Upper lobe of left lung (tissue), 6 donors: ENCODE data around the gene RGL1. TPM values are rescaled to one million over a fixed set of nuclear protein-coding genes. Genes with fewer than 3 reads are reported as not detected.
A peak's percentile ranks its signal among the peaks of the same experiment; 100 is the strongest.

Experiments
- ATAC-seq, 2 donors: fragments of 200-7000 bp; cut with Tn5 transposase; one replicate each; pipeline ENCODE4 v1.9.1; 2022; ENCODE audit warnings: mild to moderate bottlenecking in 2 of 2, moderate library complexity in 2 of 2; ENCODE audit not compliant: low FRiP score in 2 of 2
- DNase-seq, 2 donors: peaks; one replicate each; pipeline ENCODE4 v3.0.0-alpha.2; 2019 to 2020
- H3K27ac ChIP-seq, 4 donors: fragments of 200-600 bp; sonication (generic); one replicate each; pipeline ENCODE4 v1.5.1; 2016 to 2019
- H3K27me3 ChIP-seq, 4 donors: fragments of 200-600 bp; sonication (generic); one replicate each; pipeline ENCODE4 v1.5.1; 2017 to 2019
- H3K36me3 ChIP-seq, 4 donors: fragments of 200-600 bp; sonication (generic); one replicate each; pipeline ENCODE4 v1.5.1; 2016 to 2019
- H3K4me1 ChIP-seq, 4 donors: fragments of 200-600 bp; sonication (generic); one replicate each; pipeline ENCODE4 v1.5.1; 2018 to 2019
- H3K4me3 ChIP-seq, 4 donors: fragments of 200-600 bp; sonication (generic); one replicate each; pipeline ENCODE4 v1.5.1; 2017 to 2019; ENCODE audit warnings: mild to moderate bottlenecking in 2 of 4, moderate library complexity in 1 of 4
- H3K9me3 ChIP-seq, 4 donors: fragments of 200-600 bp; sonication (generic); one replicate each; pipeline ENCODE4 v1.5.1; 2018 to 2019
- EP300 ChIP-seq, 4 donors: sonication (generic); formaldehyde crosslinking; IDR thresholded peaks; one replicate each; pipeline ENCODE4 v1.5.1; 2017; ENCODE audit warnings: antibody characterized with exemption in 4 of 4, control low read depth in 2 of 4
- POLR2A ChIP-seq, 4 donors: fragments of 450-650 bp; IDR thresholded peaks; one replicate each; pipeline ENCODE4 v1.5.1; 2016 to 2017; ENCODE audit warnings: antibody characterized with exemption in 4 of 4, mild to moderate bottlenecking in 2 of 4
- POLR2AphosphoS5 ChIP-seq, 2 donors: sonication (generic); formaldehyde crosslinking; IDR thresholded peaks; one replicate each; pipeline ENCODE4 v1.5.1; 2017; ENCODE audit warnings: antibody characterized with exemption in 2 of 2
- WGBS, 2 donors: methylation state at CpG; one replicate each; pipeline ENCODE4 v1.1.5; 2017 to 2018; 5-methylcytosine and 5-hydroxymethylcytosine counted together
- total RNA-seq, 6 donors: library from RNA; depleted of rRNA in 4 of 6; stranded (reverse); fragments of >200 nt in 4 of 6; gene quantifications; one replicate each; pipeline versions ENCODE4 v1.1.0 to v1.2.1, GENCODE V29; 2016 to 2021
- TF ChIP-seq, protein P1 (sequence below), 6 experiments: fragments of 450-650 bp in 4 of 6; fragments of 200-600 bp in 2 of 6; sonication (generic) in 2 of 6; IDR thresholded peaks; one replicate each; pipeline ENCODE4 v1.5.1; 2016 to 2019; ENCODE audit warnings: antibody characterized with exemption in 6 of 6
- donor health status: DM: no; HTN: no; CAD: no; lungs with moderate emphysema.
- donor health status: DM: no; HTN: yes; CAD: no; lungs with severe emphysema.

The RGL1 gene
- total RNA-seq, 6 donors from 2014 or later = 24.1 to 38.9 (median 26.7) TPM

DNA sequence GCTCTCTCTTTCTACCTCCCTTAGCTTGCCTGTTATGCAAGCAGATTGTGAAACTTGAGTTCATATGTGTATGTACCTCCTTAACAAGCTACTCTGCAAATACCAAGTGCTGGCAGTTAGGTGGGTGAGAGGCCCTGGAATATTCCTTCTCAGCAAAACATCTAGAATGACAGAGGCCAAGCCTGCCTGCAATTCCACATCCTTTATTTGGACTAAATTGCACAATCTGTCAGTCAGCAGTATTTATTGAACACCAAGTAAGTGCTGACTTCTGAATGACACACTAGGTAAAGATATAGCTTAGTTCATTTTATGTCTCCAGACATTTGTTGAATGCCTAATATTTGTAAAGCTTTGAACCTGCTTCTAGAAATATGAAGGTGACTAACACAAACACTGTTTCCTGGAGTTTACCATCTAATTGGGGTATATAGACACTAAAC is 87.5 kb downstream of the RGL1 start:
- Histone ChIP-seq H3K27ac (peak overlapping the region; percentile 44 to 73 (median 62)), H3K4me3 (no peak overlapping the region), H3K4me1 (peaks cover 21 to 46% (median 38%) of the 10 kb centered on the region in 4 donors), H3K9me3 (no peaks in the 10 kb centered on the region), H3K27me3 (no peaks in the 10 kb centered on the region), H3K36me3 (peaks cover 0 to 53% (median 0%) of the 10 kb centered on the region in 4 donors)
- TF ChIP-seq, protein P1, sequence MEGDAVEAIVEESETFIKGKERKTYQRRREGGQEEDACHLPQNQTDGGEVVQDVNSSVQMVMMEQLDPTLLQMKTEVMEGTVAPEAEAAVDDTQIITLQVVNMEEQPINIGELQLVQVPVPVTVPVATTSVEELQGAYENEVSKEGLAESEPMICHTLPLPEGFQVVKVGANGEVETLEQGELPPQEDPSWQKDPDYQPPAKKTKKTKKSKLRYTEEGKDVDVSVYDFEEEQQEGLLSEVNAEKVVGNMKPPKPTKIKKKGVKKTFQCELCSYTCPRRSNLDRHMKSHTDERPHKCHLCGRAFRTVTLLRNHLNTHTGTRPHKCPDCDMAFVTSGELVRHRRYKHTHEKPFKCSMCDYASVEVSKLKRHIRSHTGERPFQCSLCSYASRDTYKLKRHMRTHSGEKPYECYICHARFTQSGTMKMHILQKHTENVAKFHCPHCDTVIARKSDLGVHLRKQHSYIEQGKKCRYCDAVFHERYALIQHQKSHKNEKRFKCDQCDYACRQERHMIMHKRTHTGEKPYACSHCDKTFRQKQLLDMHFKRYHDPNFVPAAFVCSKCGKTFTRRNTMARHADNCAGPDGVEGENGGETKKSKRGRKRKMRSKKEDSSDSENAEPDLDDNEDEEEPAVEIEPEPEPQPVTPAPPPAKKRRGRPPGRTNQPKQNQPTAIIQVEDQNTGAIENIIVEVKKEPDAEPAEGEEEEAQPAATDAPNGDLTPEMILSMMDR (IDR thresholded peaks at IDR 0.05) = no peak
- TF ChIP-seq POLR2AphosphoS5 (IDR thresholded peaks at IDR 0.05) (peak; percentile 42 to 43), POLR2A (IDR thresholded peaks at IDR 0.05) (peak in 1 of 4 donors; percentile 16), EP300 (IDR thresholded peaks at IDR 0.05) (peak in 2 of 4 donors; percentile 43 to 91)
- ATAC-seq (peak; percentile 72 to 84), DNase-seq (peak in 1 of 2 donors; percentile 81)

DNA sequence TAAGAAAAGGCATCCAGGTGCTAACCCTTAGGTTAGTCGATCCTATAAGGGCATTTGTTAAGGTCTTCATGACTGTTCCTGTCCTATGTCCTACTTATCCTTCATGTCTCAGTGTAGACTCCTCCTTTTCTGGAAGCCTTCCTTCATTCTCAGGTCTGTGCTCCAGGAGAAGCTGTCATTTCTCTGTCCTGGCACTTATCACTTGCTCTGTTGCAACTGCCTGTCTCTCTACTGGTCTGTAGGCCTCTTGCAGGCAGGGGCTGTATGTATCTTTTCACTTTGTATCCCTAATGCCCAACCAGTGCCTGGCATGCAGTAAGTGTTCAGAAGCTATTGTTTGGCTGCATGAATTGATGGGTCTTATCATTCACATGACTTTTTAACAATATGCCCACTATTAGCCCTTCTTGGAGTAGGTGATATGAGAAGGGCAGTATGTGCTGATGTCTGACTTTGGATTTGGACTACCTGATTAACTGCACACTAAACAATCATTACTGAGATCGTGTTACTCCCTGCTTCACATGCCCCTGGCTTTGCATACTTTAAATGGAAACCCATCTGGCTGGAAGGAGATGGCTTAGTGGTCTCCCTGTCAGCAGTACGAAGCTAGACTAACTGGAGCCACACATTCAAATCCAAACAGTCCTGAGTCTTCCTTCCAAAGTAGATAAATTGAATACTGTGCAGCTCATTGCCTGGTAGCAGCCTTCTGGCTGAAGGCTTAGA is 88.8 kb downstream of the RGL1 start:
- H3K9me3 ChIP-seq = no peaks in the 10 kb centered on the region
- DNase-seq = no peak
- TF ChIP-seq POLR2AphosphoS5 (IDR thresholded peaks at IDR 0.05) (no peak), EP300 (IDR thresholded peaks at IDR 0.05) (no peak), POLR2A (IDR thresholded peaks at IDR 0.05) (no peak)
- TF ChIP-seq, protein P1 (IDR thresholded peaks at IDR 0.05) = no peak
- peak overlapping the region in 2 of 4 donors; percentile 64 to 73 for H3K27ac ChIP-seq
- no peak overlapping the region for H3K4me3 ChIP-seq
- H3K4me1 ChIP-seq = peaks cover 12 to 40% (median 26%) of the 10 kb centered on the region in 4 donors
- ATAC-seq = no peak
- H3K36me3 ChIP-seq = peaks cover 0 to 59% (median 3%) of the 10 kb centered on the region in 4 donors
- no peaks in the 10 kb centered on the region for H3K27me3 ChIP-seq
- WGBS, 2 donors = 65 to 91% methylated on average over 3 of the region's 3 CpGs

DNA sequence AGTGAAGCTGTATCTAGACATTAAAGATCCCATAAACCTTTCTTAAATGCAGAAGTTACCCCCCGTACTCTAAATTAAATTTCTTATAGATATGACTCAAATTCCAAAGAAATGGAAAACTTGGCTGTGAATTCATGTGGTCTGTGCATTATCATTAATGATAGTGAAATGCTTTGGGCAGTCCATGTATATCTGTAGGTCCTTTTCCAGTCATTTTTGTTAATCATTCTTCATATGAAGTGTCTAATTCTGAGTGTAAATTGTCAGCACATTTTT is 89.3 kb downstream of the RGL1 start:
- H3K4me3 ChIP-seq = no peak overlapping the region
- H3K27ac ChIP-seq = peak overlapping the region in 1 of 4 donors; percentile 64
- no peaks in the 10 kb centered on the region for H3K27me3 ChIP-seq
- peaks cover 0 to 58% (median 3%) of the 10 kb centered on the region in 4 donors for H3K36me3 ChIP-seq
- WGBS, 2 donors = 91 to 100% methylated on average over 1 of the region's 1 CpG
- peaks cover 8 to 35% (median 21%) of the 10 kb centered on the region in 4 donors for H3K4me1 ChIP-seq
- H3K9me3 ChIP-seq = no peaks in the 10 kb centered on the region
- ATAC-seq = no peak
- TF ChIP-seq POLR2A (IDR thresholded peaks at IDR 0.05) (no peak), POLR2AphosphoS5 (IDR thresholded peaks at IDR 0.05) (no peak), EP300 (IDR thresholded peaks at IDR 0.05) (no peak)
- TF ChIP-seq, protein P1 (IDR thresholded peaks at IDR 0.05) = no peak
- DNase-seq = no peak

DNA sequence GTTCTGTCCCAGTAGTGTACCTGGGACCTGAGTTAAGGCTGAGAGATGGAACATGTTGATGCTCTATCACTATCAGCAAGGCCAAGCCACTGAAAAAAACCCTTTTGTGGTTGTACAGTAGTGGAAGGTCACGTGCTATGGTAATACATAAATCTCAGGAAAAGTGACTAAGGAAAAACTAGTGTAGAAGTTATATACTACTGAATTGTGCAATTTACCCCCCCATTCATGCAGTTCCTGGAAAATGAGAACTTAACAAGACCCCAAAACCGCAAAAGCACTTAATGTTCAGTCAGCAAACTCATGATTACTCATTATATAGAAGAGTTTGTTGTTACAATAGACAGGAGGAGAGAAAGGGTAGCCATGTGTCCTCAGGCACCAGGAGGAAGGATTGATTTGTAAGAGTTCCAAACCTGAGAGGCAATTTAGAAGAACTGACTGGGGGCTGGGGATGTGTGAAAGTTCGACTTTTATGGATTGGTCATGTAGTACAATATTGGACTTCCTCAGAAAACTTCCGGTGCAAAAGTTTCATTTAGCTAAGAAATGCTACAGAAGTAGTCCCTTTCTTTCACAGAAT is 91.6 kb downstream of the RGL1 start:
- Histone ChIP-seq H3K4me1 (peaks cover 6 to 24% (median 14%) of the 10 kb centered on the region in 4 donors), H3K27me3 (no peaks in the 10 kb centered on the region), H3K27ac (peak overlapping the region in 2 of 4 donors; percentile 33 to 52), H3K36me3 (peaks cover 0 to 59% (median 9%) of the 10 kb centered on the region in 4 donors), H3K9me3 (no peaks in the 10 kb centered on the region), H3K4me3 (no peak overlapping the region)
- DNase-seq = no peak
- ATAC-seq = peak in 1 of 2 donors; percentile 81
- TF ChIP-seq POLR2A (IDR thresholded peaks at IDR 0.05) (no peak), POLR2AphosphoS5 (IDR thresholded peaks at IDR 0.05) (peak in 1 of 2 donors; percentile 46), EP300 (IDR thresholded peaks at IDR 0.05) (peak in 1 of 4 donors; percentile 27)
- TF ChIP-seq, protein P1 (IDR thresholded peaks at IDR 0.05) = no peak
- 67 to 77% methylated on average over 4 of the region's 4 CpGs for WGBS, 2 donors
